Liver (tissue), 9 donors: ENCODE data around the gene RIMBP2. TPM values are rescaled to one million over a fixed set of nuclear protein-coding genes. Genes with fewer than 3 reads are reported as not detected.

Source experiments
- DNase-seq: peaks from one replicate; pipeline ENCODE4 v3.0.0-alpha.2; 2017; ENCODE audit warnings: low spot score
- H3K27ac ChIP-seq, 2 donors: one replicate each; pipeline ENCODE4 v1.7.0; 2013; ENCODE audit warnings: inconsistent platforms in 2 of 2, low read length in 2 of 2, control low read depth in 1 of 2, low read depth in 1 of 2, mild to moderate bottlenecking in 1 of 2
- H3K27me3 ChIP-seq, 4 donors: one replicate each; pipeline versions ENCODE4 v1.6.1 to v1.7.0; 2013; ENCODE audit warnings: low read length in 3 of 4, inconsistent platforms in 1 of 4, mild to moderate bottlenecking in 1 of 4, moderate library complexity in 1 of 4; ENCODE audit not compliant: control insufficient read depth in 4 of 4, insufficient read depth in 4 of 4
- H3K36me3 ChIP-seq, 4 donors: one replicate each; pipeline versions ENCODE4 v1.6.1 to v1.7.0; 2013; ENCODE audit warnings: low read length in 3 of 4, mild to moderate bottlenecking in 3 of 4, low read depth in 1 of 4, moderate library complexity in 1 of 4; ENCODE audit not compliant: control insufficient read depth in 4 of 4, insufficient read depth in 3 of 4
- H3K4me1 ChIP-seq, 4 donors: one replicate each; pipeline versions ENCODE4 v1.6.1 to v1.7.0; 2013; ENCODE audit warnings: low read length in 3 of 4, mild to moderate bottlenecking in 3 of 4, moderate library complexity in 1 of 4; ENCODE audit not compliant: control insufficient read depth in 4 of 4, insufficient read depth in 4 of 4
- H3K4me3 ChIP-seq, 3 donors: one replicate each; pipeline versions ENCODE4 v1.6.1 to v1.7.0; 2013; ENCODE audit warnings: low read length in 3 of 3, control low read depth in 1 of 3, low read depth in 1 of 3, mild to moderate bottlenecking in 1 of 3
- H3K9ac ChIP-seq, 2 donors: one replicate each; pipeline ENCODE4 v1.7.0; 2013; ENCODE audit warnings: low read length in 2 of 2, mild to moderate bottlenecking in 2 of 2, moderate library complexity in 2 of 2, control low read depth in 1 of 2, low read depth in 1 of 2
- H3K9me3 ChIP-seq, 4 donors: one replicate each; pipeline versions ENCODE4 v1.6.1 to v1.7.0; 2013; ENCODE audit warnings: low read length in 3 of 4; ENCODE audit not compliant: control insufficient read depth in 4 of 4
- EGR1 ChIP-seq, 2 donors: IDR thresholded peaks; 2 replicates each; pipeline ENCODE4 v1.6.1; 2016 to 2018; ENCODE audit warnings: antibody characterized with exemption in 2 of 2, low read depth in 2 of 2
- FOXA1 ChIP-seq: IDR thresholded peaks from 2 replicates; pipeline ENCODE4 v1.6.1; 2016; ENCODE audit warnings: antibody characterized with exemption
- FOXA2 ChIP-seq: IDR thresholded peaks from 2 replicates; pipeline ENCODE4 v1.6.1; 2016; ENCODE audit warnings: antibody characterized with exemption
- GABPA ChIP-seq, 2 donors: IDR thresholded peaks in 1 of 2; conservative IDR thresholded peaks in 1 of 2; 2 replicates each; pipeline ENCODE4 v1.6.1; 2016; ENCODE audit warnings: antibody characterized with exemption in 2 of 2, mild to moderate bottlenecking in 1 of 2, moderate library complexity in 1 of 2
- HNF4A ChIP-seq, 2 donors: conservative IDR thresholded peaks; 2 replicates each; pipeline ENCODE4 v1.6.1; 2016; ENCODE audit warnings: antibody characterized with exemption in 2 of 2, mild to moderate bottlenecking in 2 of 2
- JUND ChIP-seq, 2 donors: IDR thresholded peaks; 2 replicates each; pipeline ENCODE4 v1.6.1; 2016; ENCODE audit warnings: antibody characterized with exemption in 2 of 2
- NR2F2 ChIP-seq: IDR thresholded peaks from 2 replicates; pipeline ENCODE4 v1.6.1; 2016; ENCODE audit warnings: antibody characterized with exemption
- RAD21 ChIP-seq, 2 donors: IDR thresholded peaks; 2 replicates each; pipeline ENCODE4 v1.6.1; 2016; ENCODE audit warnings: antibody characterized with exemption in 2 of 2, mild to moderate bottlenecking in 2 of 2
- RXRA ChIP-seq, 2 donors: IDR thresholded peaks; 2 replicates each; pipeline ENCODE4 v1.6.1; 2017 to 2018; ENCODE audit warnings: antibody characterized with exemption in 2 of 2, mild to moderate bottlenecking in 1 of 2
- SP1 ChIP-seq: IDR thresholded peaks from 2 replicates; pipeline ENCODE4 v1.6.1; 2018; ENCODE audit warnings: antibody characterized with exemption, mild to moderate bottlenecking
- TAF1 ChIP-seq: conservative IDR thresholded peaks from 2 replicates; pipeline ENCODE4 v1.6.1; 2016; ENCODE audit warnings: antibody characterized with exemption, mild to moderate bottlenecking
- YY1 ChIP-seq: IDR thresholded peaks from 2 replicates; pipeline ENCODE4 v1.6.1; 2016; ENCODE audit warnings: antibody characterized with exemption, mild to moderate bottlenecking
- WGBS: extraction: QIAGEN DNeasy Blood & Tissue Kit; methylation state at CpG from one replicate; pipeline ENCODE4 v1.1.7; 2013; 5-methylcytosine and 5-hydroxymethylcytosine counted together
- polyA plus RNA-seq, 2 donors: library from polyadenylated mRNA; stranded (reverse) in 1 of 2; unstranded in 1 of 2; fragments of 200-250 nt in 1 of 2; fragments of >200 nt in 1 of 2; fragmentation: Nextera tagmentation in 1 of 2; extraction: Ambion mirVana in 1 of 2; gene quantifications; one replicate each; pipeline versions ENCODE4 v1.2.1 to v1.2.3, GENCODE V29; 2013 to 2015
- total RNA-seq, 2 donors: library from RNA; depleted of rRNA; stranded (reverse); fragments of >200 nt; gene quantifications; one replicate each; pipeline ENCODE4 v1.2.3, GENCODE V29; 2014
- TF ChIP-seq, protein P1 (sequence below): IDR thresholded peaks from 2 replicates; pipeline ENCODE4 v1.6.1; 2016; ENCODE audit warnings: antibody characterized with exemption, mild to moderate bottlenecking
- TF ChIP-seq, protein P2 (sequence below): fragments of 150-350 bp; IDR thresholded peaks from 2 replicates; pipeline ENCODE4 v1.5.1; 2017; ENCODE audit warnings: improper control_type of control experiment, low read depth, low read length; ENCODE audit not compliant: missing input control
- TF ChIP-seq, protein P3 (sequence below): IDR thresholded peaks from 2 replicates; pipeline ENCODE4 v1.6.1; 2016; ENCODE audit warnings: antibody characterized with exemption
- donor health status: healthy.
- donor health status: healthy.
- donor health status: healthy.
- donor health status: healthy.
- donor health status: healthy.

RIMBP2 gene
- total and polyA plus RNA-seq, 4 donors: 0.01 to 0.17 (median 0.09) TPM; not detected in 1

DNA sequence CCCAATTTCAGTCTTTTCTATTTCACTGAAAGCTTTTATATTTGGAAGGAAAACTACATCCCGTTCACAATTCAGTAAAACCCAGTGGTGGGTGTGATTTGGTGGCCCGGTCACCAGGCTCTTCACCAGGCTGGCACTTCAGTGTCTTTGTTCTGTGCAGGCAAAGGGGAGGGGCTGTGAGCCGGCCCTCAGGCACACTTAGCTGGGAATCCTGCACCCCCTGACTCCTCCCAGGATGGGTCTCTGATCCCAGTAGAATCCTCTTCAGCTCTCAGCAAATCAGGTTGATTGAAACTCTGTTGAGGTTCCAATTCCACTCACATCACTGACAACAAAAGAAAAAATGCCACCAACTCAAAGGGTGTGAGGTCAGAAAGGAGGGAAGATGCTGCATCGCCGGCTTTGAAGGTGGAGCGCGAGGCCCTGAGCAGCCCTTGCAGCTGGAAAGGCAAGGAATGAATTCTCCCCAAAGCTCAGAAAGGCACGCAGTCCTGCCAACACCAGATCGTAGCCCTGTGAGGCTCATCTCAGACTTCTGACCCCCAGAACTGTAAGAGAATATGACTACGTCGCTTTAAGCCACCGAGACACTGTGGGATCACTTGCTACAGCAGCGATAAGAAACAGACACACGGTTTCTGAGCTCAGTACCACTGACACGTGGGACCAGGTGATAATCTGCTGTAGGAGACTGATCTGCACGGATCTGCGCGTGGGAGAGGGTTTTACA, 211.8 kb downstream of the RIMBP2 start:
- Histone ChIP-seq H3K4me3 (no peak overlapping the region), H3K27ac (no peak overlapping the region), H3K27me3 (peaks cover 0 to 4% (median 0%) of the 10 kb centered on the region in 4 donors), H3K36me3 (no peaks in the 10 kb centered on the region), H3K9ac (no peak overlapping the region), H3K9me3 (no peaks in the 10 kb centered on the region), H3K4me1 (no peaks in the 10 kb centered on the region)
- DNase-seq: no peak
- 67% methylated on average over 18 of the region's 18 CpGs for WGBS
- TF ChIP-seq RXRA (IDR thresholded peaks at IDR 0.05) (no peak), JUND (IDR thresholded peaks at IDR 0.05) (no peak), NR2F2 (no peak), YY1 (no peak), TAF1 (no peak), GABPA (IDR thresholded peaks at IDR 0.05 in 1 of 2, conservative IDR thresholded peaks at IDR 0.05 in 1 of 2) (no peak), FOXA1 (no peak), HNF4A (conservative IDR thresholded peaks at IDR 0.05) (no peak)

DNA sequence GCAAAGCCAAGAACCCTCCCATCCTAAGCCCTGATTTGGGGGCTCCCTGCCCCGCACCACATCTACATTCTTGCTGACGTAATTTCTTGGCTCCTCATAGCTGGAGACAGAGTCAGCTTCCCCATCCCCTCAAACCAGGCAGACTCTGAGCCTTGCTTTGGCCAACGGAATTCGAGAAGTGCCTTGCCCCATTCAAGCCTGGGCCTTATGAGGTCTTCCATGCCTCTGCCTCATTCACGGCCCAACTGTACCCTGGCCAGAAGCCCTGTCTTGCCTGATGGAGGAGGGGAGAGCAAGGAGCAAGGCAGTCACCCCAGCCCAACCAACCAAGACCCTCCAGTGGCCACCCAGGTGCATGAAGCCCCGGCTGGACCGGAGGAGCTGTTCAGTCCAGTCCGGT, 214.3 kb downstream of the RIMBP2 start:
- no peaks in the 10 kb centered on the region for H3K4me1 ChIP-seq
- no peak overlapping the region for H3K27ac ChIP-seq
- WGBS: 82% methylated on average over 8 of the region's 8 CpGs
- no peaks in the 10 kb centered on the region for H3K36me3 ChIP-seq
- TF ChIP-seq, protein P1, sequence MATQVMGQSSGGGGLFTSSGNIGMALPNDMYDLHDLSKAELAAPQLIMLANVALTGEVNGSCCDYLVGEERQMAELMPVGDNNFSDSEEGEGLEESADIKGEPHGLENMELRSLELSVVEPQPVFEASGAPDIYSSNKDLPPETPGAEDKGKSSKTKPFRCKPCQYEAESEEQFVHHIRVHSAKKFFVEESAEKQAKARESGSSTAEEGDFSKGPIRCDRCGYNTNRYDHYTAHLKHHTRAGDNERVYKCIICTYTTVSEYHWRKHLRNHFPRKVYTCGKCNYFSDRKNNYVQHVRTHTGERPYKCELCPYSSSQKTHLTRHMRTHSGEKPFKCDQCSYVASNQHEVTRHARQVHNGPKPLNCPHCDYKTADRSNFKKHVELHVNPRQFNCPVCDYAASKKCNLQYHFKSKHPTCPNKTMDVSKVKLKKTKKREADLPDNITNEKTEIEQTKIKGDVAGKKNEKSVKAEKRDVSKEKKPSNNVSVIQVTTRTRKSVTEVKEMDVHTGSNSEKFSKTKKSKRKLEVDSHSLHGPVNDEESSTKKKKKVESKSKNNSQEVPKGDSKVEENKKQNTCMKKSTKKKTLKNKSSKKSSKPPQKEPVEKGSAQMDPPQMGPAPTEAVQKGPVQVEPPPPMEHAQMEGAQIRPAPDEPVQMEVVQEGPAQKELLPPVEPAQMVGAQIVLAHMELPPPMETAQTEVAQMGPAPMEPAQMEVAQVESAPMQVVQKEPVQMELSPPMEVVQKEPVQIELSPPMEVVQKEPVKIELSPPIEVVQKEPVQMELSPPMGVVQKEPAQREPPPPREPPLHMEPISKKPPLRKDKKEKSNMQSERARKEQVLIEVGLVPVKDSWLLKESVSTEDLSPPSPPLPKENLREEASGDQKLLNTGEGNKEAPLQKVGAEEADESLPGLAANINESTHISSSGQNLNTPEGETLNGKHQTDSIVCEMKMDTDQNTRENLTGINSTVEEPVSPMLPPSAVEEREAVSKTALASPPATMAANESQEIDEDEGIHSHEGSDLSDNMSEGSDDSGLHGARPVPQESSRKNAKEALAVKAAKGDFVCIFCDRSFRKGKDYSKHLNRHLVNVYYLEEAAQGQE: no peak
- no peak for TF ChIP-seq HNF4A (conservative IDR thresholded peaks at IDR 0.05)
- TF ChIP-seq GABPA (IDR thresholded peaks at IDR 0.05 in 1 of 2, conservative IDR thresholded peaks at IDR 0.05 in 1 of 2): no peak
- TF ChIP-seq FOXA2: no peak
- no peak for TF ChIP-seq SP1
- TF ChIP-seq, protein P2, sequence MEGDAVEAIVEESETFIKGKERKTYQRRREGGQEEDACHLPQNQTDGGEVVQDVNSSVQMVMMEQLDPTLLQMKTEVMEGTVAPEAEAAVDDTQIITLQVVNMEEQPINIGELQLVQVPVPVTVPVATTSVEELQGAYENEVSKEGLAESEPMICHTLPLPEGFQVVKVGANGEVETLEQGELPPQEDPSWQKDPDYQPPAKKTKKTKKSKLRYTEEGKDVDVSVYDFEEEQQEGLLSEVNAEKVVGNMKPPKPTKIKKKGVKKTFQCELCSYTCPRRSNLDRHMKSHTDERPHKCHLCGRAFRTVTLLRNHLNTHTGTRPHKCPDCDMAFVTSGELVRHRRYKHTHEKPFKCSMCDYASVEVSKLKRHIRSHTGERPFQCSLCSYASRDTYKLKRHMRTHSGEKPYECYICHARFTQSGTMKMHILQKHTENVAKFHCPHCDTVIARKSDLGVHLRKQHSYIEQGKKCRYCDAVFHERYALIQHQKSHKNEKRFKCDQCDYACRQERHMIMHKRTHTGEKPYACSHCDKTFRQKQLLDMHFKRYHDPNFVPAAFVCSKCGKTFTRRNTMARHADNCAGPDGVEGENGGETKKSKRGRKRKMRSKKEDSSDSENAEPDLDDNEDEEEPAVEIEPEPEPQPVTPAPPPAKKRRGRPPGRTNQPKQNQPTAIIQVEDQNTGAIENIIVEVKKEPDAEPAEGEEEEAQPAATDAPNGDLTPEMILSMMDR: no peak
- no peak for TF ChIP-seq YY1
- TF ChIP-seq EGR1 (IDR thresholded peaks at IDR 0.05; ENCODE audit: low read depth in 2 of 2): no peak
- no peak for TF ChIP-seq JUND (IDR thresholded peaks at IDR 0.05)
- no peak for TF ChIP-seq RXRA (IDR thresholded peaks at IDR 0.05)
- TF ChIP-seq, protein P3, sequence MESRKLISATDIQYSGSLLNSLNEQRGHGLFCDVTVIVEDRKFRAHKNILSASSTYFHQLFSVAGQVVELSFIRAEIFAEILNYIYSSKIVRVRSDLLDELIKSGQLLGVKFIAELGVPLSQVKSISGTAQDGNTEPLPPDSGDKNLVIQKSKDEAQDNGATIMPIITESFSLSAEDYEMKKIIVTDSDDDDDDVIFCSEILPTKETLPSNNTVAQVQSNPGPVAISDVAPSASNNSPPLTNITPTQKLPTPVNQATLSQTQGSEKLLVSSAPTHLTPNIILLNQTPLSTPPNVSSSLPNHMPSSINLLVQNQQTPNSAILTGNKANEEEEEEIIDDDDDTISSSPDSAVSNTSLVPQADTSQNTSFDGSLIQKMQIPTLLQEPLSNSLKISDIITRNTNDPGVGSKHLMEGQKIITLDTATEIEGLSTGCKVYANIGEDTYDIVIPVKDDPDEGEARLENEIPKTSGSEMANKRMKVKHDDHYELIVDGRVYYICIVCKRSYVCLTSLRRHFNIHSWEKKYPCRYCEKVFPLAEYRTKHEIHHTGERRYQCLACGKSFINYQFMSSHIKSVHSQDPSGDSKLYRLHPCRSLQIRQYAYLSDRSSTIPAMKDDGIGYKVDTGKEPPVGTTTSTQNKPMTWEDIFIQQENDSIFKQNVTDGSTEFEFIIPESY: no peak
- no peak for TF ChIP-seq RAD21 (IDR thresholded peaks at IDR 0.05)
- H3K4me3 ChIP-seq: no peak overlapping the region
- H3K9me3 ChIP-seq: no peaks in the 10 kb centered on the region
- DNase-seq: no peak
- peaks cover 0 to 4% (median 0%) of the 10 kb centered on the region in 4 donors for H3K27me3 ChIP-seq
- H3K9ac ChIP-seq: no peak overlapping the region
